SU-DHL-6 (cell line): ENCODE data around the gene NUDT3.

Source experiments
- CTCF ChIP-seq: fragments of 200-600 bp; sonication (generic); IDR thresholded peaks from one replicate; pipeline ENCODE4 v1.5.1; 2017; ENCODE audit warnings: antibody characterized with exemption, mild to moderate bottlenecking, low read length, moderate library complexity; ENCODE audit not compliant: insufficient read depth, poor library complexity, severe bottlenecking
- EZH2phosphoT487 ChIP-seq: fragments of 200-600 bp; sonication (generic), shearing (Covaris generic); conservative IDR thresholded peaks from 2 replicates; pipeline ENCODE4 v1.6.1; 2018; ENCODE audit warnings: mild to moderate bottlenecking, antibody characterized with exemption, low read length, moderate library complexity, mixed read lengths

GRCh38 chr6:34310817-34311216 is 81.7 kb downstream of the NUDT3 start:
- TF ChIP-seq CTCF (no peak), EZH2phosphoT487 (no peak)
